ENCODE results near the gene AGO3.
"Not testable (repeated sequence)": the region's sequence is repeated elsewhere in the genome, so short reads cannot be mapped to it uniquely, and the experiment has no call there.

The AGO3 gene

DNA sequence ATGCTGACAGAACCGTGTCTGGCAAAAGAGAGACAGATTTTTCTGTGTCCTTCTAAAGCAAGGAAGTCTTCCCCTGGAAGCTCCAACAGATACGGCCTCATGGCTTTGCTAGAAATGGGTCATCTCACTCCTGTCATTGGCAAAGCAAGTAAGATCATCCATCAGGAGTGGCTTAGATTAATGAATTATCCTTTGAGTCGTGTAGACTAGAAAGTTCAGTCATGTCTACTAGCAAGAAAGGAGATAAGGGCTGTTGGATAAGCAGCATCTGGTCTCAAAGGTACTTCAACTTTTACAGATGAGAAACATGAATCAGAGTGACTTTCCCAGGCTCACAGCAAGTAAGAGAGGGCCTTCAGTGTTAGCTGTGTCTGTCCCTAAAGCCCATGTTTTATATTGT lies 3.4 kb upstream of the AGO3 start:
- DNase-seq = no peak

DNA sequence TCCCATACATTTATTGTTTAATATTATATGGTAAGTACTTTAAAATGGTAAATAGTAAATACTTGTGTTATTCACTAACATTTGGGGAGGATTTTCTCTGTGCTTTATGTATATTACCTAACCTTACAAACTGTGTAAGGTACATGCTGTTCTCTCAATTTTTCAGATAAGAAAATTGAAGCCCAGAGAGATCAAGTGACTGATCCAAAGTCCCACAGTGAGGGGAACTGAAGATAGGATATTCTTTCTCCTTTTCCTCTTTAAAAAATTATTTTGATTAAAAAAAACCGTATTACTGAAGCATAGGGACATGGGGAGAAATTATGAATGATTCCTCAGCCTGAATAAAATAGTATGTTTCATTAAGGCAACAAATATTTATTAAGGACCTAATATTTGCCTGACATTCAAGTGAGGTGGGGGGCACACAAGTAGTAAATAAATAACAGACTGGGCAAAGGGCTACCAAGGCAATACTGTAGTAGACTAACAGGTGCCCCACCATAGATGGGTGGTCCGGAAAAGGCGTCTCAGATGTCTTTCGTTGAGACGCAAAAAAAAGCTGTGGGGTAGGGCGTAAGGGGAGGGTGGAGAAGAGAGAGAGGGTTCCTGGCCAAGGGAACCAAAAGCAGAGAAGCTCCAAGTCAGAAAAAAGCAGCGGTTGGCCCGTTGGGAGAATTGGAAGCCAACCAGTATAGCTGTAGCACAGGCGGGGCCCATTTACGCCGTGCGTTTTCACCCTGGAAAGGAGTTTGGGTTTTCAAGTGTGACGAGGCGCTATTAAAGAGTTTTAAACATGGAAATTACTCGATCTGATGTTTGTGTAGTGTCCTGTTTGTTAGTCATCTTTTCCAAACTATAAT lies 944 bp upstream of the AGO3 start:
- DNase-seq = peak; percentile 11 to 36

- DNase-seq = no peak
Observed at GRCh38 chr1:35931446-35932157, 697 bp downstream of the AGO3 start.

GRCh38 chr1:35932158-35932636 lies 1.3 kb downstream of the AGO3 start:
- no peak for DNase-seq

DNA sequence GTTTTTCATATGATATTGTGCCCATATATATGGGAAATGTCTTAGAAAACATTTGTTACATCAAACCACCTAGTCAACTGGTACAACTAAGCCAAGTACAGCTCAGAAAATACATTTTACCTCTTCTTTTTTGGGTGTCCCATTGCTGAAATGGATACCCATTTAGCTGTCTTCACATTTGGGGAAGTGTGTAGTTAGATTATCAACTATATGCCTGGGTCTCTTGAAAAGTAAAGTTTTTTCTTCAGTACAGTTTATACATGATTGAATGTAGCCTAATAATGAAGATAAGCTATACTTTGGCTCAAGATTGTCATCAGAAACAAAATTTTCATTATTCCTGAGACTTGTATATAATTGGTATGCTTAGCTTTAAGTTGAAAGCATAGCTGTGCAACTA lies 2.0 kb downstream of the AGO3 start:
- DNase-seq = no peak

- DNase-seq = no peak
Observed at GRCh38 chr1:35935442-35936388, 4.8 kb downstream of the AGO3 start.

DNA sequence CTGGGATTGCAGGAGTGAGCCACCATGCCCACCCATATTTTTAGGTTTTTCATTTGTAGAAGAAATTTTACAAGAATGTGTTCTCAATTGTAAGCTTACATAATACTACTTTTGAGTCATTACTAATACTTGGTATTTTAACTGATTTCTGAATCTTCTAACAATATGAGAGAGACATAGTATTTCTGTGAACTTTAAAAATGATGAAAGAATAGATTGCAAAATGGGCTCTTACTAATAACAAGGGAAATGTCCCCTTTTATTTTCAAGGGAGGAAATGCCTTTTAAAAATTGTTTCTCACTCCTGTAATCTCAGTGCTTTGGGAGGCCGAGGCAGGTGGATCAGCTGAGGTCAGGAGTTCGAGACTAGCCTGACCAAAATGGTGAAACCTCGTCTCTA lies 5.9 kb downstream of the AGO3 start:
- DNase-seq = no peak

DNA sequence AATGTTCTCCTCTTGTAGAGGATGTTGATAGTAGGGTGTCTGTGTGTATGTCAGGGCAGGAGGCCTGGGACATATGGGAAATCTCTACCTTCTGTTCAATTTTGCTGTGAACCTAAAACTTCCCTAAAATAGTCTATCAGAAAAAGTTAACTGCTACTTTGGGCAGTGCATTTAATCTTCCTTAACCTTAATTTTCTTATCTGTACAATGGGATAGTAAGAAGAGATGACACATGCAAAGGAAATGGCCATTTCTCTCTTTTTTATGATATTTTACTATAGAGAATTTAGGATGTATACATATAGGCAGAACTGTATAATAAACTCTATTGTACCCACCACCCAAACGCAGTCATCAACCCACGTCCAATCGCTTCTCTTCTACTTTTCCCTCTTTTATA lies 8.6 kb downstream of the AGO3 start:
- no peak for DNase-seq

GRCh38 chr1:35945327-35945726 lies 14.4 kb downstream of the AGO3 start:
- DNase-seq = no peak

DNA sequence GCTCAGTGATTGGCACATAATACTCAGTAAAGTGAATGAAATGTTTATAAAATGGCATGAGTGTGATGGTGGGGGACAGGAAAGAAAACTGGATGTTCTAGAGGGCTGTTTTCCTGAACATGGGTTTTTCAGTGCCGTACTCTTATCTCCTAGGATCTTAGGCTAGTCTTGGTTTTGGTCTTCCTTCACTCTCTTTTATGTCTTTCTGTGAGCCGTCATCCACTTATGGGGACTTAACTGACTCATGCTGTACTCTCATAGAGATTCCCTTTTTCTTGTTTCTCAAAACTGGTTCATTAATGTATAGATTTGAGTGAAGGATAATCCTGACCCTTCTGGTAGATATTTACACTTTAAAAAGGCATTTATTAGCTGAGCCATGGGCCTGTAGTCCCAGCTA lies 16.6 kb downstream of the AGO3 start:
- no peak for DNase-seq

GRCh38 chr1:35958558-35958957 lies 27.7 kb downstream of the AGO3 start:
- no peak for DNase-seq

GRCh38 chr1:35959304-35959703 lies 28.4 kb downstream of the AGO3 start:
- no peak for DNase-seq

GRCh38 chr1:35962952-35963351 lies 32.0 kb downstream of the AGO3 start:
- DNase-seq = no peak

DNA sequence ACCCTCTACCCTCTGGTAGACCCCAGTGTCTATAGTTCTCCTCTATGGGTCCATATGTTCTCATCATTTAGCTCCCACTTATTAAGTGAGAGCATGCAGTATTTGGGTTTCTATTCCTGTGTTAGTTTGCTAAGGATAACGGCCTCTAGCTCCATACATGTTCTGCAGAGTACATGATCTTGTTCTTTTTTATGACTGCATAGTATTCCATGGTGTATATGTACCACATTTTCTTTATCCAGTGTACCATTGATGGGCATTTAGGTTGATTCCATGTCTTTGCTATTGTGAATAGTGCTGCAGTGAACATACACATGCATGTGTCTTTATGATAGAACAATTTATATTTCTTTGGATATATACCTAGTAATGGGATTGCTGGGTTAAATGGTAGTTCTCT lies 33.4 kb downstream of the AGO3 start:
- DNase-seq = not testable (repeated sequence)

GRCh38 chr1:35968396-35968795 lies 37.5 kb downstream of the AGO3 start:
- DNase-seq = no peak

GRCh38 chr1:35971601-35972000 lies 40.7 kb downstream of the AGO3 start:
- DNase-seq = no peak

GRCh38 chr1:35972631-35973030 lies 41.7 kb downstream of the AGO3 start:
- not testable (repeated sequence) for DNase-seq

GRCh38 chr1:35980090-35980489 lies 49.2 kb downstream of the AGO3 start:
- DNase-seq = no peak

DNA sequence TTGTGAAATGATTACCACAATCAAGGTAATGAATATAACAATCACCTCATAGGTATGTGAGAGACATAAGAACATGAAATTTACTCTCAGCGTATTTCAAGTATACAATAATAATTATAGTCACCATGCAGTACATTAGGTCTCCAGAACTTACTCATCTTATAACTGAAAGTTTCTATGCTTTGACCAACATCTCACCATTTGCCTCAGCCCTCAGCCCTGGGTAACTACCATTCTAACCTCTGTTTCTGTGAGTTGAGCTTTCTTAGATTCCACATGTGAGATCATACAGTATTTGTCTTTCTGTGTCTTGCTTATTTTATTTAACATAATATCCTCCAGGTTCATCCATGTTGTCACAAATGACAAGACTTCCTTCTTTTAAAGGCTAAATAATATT lies 57.3 kb downstream of the AGO3 start:
- no peak for DNase-seq

DNA sequence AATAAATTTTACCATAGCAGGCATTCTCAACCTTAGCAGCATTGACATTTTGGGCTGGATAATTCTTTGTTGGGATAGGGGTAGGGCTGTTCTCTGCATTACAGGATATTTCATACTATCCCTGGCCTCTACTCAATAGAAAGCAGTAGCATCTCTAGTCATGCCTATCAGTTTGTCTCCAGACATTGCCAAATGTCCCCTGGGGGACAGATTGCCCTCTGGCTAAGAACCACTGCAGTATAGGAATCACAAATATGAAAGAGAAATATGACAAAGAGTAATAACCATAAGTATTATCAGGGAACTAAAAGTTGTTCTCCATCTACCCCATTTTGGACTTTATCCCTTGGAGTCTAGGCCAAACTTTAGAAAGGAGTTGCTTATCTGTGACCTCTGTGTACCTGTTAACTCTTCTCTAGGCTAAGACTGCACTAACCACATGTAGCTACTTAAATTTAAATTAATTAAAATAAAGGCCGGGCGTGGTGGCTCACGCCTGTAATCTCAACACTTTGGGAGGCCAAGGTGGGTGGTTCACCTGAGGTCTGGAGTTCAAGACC lies 76.1 kb downstream of the AGO3 start:
- DNase-seq = no peak

DNA sequence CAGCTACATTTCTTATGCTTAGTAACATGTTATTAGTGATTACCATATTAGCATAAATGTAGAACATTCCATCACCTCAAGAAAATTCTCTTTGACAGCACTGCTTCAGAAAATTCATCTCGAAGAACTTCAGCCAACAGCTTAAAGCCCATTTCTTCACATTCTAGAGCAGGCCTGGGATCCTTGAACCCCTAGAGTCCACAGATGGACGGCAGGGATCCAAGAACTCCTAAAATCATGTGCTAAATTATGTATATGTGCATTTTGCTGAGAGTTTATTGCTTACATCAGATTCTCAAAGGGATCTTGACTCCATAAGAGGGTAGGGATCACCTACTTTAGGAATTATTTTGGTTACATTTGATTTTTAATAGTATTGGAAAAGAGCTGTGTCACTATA lies 76.8 kb downstream of the AGO3 start:
- no peak for DNase-seq

DNA sequence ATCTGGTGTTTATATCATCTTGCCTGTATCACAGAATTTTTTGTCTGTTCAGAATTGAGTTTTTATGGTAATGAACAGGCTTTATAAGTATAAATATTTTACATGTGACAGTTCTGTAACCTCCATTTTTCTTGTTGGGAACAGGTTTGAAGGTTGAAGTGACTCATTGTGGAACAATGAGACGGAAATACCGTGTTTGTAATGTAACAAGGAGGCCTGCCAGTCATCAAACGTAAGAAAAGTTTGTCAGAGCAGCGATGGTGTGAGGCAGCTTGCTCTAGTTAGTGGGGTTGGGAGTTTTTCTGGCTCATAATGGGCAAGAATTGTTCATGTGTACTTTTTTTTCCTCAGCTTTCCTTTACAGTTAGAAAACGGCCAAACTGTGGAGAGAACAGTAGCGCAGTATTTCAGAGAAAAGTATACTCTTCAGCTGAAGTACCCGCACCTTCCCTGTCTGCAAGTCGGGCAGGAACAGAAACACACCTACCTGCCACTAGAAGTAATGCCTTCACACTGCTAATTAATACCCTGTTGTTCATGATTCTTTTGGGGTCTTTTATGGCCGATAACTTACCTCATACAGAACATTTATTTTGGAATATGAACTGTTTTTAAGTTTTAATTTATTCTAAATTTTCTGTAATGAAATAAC lies 77.8 kb downstream of the AGO3 start:
- no peak for DNase-seq

Data from stimulated activated CD4-positive, alpha-beta T cell treated with anti-CD3 and anti-CD28 coated beads, Interleukin-4, amount 100 ng/mL, for 4 hours (primary cell).